ENCODE results near the gene TMC4. TPM values are rescaled to one million over a fixed set of nuclear protein-coding genes. Genes with fewer than 3 reads are reported as not detected.

Gene TMC4, protein sequence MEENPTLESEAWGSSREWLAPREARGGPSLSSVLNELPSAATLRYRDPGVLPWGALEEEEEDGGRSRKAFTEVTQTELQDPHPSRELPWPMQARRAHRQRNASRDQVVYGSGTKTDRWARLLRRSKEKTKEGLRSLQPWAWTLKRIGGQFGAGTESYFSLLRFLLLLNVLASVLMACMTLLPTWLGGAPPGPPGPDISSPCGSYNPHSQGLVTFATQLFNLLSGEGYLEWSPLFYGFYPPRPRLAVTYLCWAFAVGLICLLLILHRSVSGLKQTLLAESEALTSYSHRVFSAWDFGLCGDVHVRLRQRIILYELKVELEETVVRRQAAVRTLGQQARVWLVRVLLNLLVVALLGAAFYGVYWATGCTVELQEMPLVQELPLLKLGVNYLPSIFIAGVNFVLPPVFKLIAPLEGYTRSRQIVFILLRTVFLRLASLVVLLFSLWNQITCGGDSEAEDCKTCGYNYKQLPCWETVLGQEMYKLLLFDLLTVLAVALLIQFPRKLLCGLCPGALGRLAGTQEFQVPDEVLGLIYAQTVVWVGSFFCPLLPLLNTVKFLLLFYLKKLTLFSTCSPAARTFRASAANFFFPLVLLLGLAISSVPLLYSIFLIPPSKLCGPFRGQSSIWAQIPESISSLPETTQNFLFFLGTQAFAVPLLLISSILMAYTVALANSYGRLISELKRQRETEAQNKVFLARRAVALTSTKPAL
- 1 to 10 TPM in 2 of 4 donors, under 1 TPM in 1, not detected in 1; 0.17 to 2.4 (median 1.1) TPM for total RNA-seq

DNA sequence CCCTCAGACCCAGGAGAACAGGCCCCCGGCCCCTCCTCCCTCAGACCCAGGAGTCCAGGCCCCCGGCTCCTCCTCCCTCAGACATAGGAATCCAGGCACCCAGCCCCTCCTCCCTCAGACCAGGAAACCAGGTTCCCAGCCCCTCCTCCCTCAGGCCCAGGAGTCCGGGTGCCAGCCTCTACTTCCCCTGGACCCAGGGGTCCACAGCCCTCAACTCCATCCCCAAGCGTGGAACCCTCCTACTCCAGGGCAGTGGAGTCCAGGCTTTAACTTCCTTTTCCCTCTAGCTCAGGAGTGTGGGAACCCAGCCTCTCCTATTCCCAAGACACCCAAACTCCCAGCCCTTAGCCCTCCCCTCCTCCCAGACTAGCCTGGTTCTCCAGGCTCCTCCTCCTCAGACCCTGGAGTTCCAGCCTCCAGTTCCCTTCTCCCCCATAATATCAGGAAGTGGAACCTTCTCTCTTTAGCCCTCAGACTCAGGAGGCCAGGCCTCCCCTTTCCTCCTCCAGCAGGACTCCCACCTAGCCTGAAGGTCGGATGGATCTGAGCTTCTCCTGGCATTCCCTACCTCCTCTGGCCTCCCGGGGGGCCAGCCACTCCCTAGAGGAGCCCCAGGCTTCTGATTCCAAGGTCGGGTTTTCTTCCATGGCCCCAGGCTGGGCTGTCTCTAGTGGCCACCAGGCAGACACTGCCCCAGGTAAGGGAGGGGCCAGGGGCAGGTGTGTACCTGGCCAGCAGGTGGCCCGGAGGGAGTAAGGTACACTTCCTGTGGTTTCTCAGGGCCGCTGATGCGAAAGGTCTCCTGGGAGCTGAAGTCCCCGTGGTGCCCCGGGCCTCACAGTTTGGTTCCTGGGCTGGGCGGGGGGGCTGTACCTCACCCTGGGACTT lies at the start of gene TMC4:
TMC4 (minus strand) TSS at position 690 of the 888 bp plus-strand sequence; CDS start at position 647, 43 bp downstream.
- no peak for TF ChIP-seq CTCF (IDR thresholded peaks at IDR 0.05; ENCODE audit: low read depth)

DNA sequence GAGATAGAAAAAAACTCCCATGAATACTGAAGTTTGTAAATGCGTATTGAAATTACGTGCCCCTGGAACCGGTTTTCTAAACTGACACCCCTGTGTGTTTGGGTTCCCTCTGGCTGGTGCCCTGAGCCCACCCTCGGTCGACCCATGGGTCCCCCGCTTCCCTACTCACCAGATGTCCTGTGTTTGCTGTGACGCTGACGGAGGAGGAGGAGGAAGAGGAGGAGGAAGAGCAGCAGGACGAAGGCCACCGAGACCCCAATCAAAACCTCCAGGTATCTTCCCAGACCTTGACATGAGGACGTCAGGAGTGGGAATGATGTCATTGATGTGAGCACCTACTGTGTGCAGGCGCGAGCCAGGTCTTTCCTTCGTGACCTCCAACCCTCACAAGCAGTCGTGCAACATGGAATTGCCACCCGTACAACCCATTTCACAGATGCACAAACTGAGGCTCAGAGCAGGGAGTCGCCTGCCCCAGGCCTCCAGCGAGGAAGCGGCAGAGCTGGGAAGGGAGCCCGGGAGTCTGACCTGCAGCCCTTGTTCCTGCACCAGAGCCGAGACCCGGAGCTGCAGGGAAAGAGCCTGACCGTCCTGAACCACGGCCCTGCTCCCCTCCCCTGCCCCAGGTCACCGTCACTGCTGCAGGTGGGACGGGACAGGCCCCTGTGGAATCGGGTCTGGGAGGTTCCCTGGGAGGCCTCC lies 46.2 kb upstream of the TMC4 start:
- no peak for TF ChIP-seq CTCF (IDR thresholded peaks at IDR 0.05; ENCODE audit: low read depth)

DNA sequence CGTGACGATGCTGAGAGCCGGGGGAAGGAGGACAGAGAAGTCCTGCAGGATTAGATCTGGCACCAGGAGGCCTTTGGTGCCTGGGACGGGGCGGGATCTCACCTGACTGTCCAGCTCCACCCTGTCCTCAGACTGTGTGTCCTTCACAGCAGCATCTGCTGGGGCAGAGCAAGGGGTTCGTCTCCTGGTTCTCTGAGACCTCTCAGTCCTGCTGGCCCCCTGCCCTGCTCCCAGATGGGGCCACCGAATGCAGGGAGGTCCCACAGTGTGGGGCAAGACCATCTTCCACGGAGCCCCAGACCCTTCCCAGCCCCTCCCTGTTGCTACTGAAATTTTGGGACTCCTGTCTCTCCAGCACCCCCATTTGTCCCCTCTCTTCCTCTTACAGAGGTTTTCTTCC lies 45.3 kb upstream of the TMC4 start:
- no peak for TF ChIP-seq CTCF (IDR thresholded peaks at IDR 0.05; ENCODE audit: low read depth)

DNA sequence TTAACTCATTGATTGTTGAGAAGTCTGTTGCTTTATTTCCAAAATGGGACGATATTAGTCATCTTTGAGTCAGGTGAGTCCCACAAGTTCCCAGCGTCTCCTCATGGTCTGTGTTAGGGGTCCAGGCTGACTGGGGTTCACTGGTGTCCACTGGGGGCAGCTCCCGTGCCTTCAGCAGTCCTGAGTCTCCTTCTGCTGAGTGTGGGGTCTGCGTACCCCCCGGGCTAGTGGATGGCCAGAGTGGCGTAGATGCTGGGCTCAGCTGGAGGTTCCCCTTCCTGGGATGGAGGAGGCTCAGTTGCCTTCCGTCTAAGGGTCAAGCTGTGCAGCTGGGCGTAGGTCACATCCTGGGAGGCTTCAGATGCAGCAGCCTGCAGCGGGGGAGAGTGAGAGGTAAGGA lies 43.9 kb upstream of the TMC4 start:
- TF ChIP-seq CTCF (IDR thresholded peaks at IDR 0.05; ENCODE audit: low read depth), result no peak

- TF ChIP-seq CTCF (IDR thresholded peaks at IDR 0.05; ENCODE audit: low read depth), result no peak
Observed at GRCh38 chr19:54211235-54211634, 38.3 kb upstream of the TMC4 start.

- no peak for TF ChIP-seq CTCF (IDR thresholded peaks at IDR 0.05; ENCODE audit: low read depth)
Observed at GRCh38 chr19:54209811-54210494, 37.0 kb upstream of the TMC4 start.
